DMS79 (cell line): Measurements from ENCODE around the gene COX6A1.
A peak's percentile ranks its signal among the peaks of the same experiment; 100 is the strongest.

Experiments
- DNase-seq: peaks from one replicate; lab custom pipeline; 2025; lab: John Stamatoyannopoulos, UW

The COX6A1 gene

DNA sequence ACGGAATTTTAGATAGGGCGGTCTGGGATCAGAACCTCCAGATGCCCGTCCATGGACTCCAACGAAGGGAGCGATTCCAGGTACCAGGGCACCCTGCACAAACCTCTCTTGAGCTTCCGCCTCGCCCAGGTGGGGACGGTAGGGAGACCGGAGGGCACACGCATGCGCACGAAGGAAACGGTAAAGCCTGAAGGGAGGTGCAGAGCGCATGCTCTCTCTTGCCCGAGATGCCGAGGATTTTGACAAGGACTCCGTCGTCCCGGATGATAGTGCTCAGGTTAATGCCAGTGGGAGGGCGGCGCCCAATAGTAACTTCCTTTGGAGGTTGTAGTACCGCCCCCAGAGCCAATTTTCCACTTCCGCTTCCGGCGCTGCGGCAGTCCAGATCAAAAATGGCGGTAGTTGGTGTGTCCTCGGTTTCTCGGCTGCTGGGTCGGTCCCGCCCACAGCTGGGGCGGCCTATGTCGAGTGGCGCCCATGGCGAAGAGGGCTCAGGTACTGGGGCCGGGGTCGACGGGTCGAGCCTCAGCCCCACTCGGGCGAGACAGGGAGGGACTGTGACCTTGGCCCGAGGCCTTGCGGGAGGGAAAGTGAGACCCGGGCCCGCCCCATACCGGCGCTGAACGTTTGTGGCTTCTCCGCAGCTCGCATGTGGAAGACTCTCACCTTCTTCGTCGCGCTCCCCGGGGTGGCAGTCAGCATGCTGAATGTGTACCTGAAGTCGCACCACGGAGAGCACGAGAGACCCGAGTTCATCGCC, at the start of gene COX6A1:
COX6A1 (plus strand) TSS at position 379 of the 760 bp plus-strand sequence; CDS start at position 393, 14 bp downstream.
- peak; percentile 99 for DNase-seq

DNA sequence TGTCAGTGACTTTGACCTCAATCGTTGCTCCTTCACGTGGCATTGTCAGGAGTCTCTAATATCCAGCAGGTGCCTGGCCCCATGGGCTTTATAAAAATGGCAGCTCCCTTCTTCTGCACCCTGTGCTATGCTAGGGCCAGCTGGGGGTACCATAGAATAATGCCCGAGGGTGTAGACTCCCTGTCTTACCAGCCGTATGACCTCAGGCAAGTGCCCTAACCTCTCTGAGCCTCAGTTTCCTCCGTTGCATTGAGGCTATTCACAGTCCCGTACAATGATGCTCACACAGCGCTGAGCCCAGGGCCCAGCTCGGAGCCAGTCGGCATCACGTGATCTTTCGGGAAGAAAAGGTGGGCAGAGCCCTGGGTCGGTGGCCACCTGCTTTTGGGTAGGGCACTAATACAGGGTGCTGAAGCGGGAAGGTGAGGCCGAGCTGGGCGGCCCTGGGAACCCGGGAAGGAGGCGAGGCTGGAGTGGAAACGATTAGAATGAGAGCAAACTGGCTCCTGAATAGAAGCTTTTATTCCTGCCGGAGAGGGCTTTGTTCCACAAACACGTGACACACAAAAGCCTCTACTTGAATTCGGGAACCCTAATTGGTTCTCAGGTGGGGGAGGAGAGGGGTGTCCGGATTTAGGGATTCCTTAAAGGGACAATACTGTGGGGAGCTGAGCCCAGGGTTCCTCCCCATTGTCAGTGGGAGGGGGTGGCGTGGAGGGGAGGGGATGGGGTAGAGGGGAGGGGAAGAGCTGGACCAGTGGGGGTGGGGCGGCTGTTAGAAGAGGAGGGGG, 49.0 kb upstream of the COX6A1 start:
- peak; percentile 83 for DNase-seq

DNA sequence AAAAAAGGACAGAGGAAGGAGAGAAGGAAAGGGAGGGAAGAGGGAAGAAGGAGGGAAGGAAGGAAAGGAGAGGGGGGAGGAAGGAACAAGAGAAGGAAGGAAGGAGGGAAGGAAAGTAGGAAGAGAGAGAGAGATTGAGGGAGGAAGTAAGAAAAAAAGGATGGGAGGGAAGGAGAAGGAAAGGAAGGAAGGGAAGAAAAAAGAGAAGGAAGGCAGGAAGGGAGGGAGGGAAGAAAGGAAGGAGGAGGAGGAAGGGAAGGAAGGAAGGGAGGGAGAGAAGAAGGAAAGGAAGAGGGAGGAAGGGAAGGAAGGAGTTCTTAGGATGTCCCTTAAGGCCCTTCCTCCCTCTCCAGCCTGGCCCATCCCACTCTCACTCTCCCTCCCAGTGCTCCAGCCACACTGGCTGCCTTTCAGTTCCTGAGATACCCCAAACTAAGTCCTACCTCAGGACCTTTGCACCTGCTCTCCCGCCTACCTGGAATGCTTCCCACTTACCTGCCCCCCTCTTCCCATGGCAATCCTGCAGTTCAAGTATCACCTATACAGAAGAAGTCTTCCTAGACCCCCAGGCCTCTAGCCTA, 47.3 kb upstream of the COX6A1 start:
- DNase-seq, result no peak

DNA sequence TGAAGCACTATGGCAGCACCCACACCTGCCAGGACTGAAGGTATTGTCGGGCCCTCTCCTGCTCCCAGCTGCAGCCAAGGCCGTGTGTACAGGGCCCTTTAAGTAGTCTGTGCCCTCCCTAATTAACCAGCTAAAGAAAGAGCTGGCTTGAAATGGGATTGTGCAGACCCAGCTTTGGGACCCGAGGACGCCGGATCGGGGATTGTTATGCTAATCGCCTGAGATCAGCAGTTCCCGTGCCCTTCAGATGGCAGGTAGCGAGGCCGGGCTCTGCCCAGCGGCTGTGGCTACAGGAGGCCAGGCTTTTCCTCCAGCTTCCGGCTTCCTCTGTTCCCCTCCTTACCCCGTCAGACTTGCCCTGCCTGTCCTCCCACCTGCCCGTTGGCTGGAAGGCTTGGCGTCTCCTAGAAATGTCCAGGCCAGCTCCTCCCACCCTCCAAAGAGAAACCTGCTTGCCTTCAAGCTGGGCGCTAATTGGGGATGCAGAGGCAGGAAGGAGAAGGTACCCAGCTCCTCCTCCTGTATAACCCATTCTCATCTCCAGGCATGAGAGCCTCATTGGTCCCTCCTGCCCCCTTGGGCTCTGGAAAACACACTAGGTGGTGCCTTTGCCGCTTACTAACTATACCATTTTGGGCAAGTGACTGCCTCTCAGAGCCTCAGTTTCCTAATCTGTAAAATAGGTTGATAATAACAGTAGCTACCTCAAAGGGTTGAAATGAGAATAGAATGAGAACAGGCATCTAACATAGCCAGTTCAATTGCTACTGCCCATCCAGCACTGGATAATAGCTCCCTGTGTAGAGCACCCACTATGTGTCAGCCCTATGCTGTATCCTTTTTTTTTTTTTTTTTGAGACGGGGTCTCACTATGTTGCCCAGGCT, 43.2 kb upstream of the COX6A1 start:
- peak; percentile 83 for DNase-seq

DNA sequence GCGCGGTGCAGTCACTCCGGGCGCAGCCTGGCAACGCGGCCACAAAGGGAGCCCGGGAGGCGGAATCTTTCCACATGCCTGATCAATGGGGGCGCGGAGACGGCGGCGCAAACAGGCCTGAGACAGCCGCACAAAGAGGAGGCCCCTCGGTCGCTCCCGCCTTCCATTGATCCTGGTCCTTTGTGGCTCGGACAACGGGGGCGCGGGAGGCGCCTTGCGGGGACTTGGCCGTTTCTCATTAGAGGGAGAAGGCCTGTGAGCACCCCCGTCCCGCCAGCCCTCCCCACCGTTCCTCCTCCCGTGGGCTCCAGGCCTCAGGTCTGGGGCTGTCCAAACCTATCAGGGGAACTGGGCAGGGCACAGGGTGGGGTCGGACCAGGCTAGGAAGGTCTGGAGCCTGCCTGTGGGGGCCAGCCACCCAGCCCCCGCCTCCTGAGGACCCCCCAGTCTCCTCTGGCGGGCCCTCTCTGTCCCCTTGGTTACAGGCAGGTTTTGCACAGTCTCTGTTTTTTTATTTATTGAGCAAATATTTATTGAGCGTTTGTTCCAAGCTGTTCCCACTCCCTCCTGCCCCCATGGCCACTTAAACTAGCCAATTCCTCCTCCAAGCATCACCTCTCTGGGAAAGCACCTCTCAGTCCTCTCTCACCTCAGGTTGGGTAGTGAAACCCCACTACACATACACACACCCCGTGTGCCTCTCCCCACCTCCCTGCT, 39.9 kb upstream of the COX6A1 start:
- no peak for DNase-seq

DNA sequence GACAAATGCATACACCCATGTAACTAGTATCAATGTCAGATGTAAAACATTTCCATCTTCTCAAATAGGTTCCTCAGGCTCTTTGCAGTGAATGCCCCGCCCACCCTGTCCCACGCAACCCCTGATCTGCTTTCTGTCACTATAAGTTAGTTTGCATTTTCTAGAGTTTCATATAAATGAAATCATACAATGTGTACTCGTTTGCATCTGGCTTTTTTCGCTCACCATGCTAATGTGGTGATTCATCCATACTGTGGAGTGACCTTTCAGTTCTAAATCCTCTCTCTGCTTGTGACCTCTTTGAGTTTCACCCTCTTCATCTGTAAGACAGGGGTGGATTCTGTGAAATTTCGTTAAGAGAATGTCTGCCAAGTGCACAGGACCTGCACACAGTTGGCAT, 38.4 kb upstream of the COX6A1 start:
- no peak for DNase-seq

DNA sequence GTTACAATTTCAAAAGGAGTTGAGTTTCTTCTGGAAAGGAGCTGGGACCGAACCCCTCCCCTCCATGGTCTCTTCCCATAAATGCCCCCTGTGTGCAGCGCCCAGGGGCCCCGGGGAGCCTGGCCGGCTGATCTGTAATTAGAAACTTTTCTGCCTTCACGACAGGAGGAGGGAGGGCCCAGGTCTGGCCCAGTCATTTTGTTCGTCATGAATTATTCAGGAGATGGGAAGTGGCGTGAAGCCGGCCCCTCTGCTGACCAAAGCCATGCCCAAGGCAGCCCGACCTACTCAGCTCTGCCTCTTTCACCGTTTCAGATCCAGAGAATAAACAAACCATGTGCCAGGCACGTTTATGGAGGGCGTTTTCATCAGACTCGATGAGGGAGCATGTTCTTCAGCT, 35.7 kb upstream of the COX6A1 start:
- no peak for DNase-seq

DNA sequence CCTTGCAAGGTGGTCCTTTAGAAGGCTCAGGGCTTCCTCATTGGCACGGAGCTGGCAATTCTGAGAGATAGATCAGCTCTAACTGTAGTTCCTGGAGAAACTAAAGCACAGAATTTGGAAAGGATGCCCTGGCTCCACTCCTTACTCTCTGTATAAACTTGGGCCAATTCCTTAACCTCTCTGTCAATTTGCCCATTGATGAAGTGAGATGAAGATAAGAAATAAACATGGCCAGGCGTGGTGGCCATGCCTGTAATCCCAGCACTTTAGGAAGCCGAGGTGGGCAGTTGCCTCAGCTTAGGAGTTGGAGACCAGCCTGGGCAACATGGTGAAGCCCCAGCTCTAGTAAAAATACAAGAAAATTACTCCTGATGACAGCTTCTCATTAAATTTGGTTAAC, 34.0 kb upstream of the COX6A1 start:
- DNase-seq, result no peak

DNA sequence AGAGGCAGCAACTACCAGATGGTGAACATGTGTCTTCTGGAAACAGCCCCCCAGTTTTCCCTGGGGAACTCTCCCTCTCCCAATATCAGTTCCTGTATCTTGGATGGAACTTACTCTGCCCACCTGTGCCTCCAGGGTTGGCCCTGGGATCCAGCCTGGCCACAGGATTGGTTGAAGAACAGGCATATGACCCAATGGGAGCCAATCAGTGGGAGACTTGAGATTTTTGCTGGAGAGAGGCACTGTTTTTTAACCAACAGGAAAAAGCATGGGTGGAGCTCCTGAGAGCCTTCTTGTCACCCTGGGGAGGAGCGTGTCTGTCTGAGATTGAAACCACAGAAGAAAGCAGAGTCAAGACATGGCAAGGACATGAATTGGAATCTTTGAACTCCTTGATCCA, 33.6 kb upstream of the COX6A1 start:
- DNase-seq, result no peak

DNA sequence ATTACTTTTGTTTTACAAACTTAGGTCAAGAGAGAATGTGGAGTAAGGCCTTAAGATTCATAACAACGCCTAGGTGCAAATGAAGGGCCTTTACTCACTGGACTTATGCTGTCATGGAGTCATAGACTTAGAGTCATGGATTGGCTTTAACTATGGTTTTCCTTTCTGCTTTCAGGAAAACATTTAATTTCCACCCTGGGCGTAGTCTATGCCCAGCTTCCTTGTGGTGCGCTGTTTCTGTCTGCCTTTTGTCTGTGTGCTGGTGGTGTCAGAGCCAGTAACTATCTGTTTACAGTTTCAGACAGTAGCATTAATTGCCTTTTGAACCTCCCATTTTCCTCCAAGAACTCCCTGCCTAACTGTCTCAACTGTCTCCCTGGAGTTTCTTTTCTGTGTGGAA, 31.8 kb upstream of the COX6A1 start:
- no peak for DNase-seq

DNA sequence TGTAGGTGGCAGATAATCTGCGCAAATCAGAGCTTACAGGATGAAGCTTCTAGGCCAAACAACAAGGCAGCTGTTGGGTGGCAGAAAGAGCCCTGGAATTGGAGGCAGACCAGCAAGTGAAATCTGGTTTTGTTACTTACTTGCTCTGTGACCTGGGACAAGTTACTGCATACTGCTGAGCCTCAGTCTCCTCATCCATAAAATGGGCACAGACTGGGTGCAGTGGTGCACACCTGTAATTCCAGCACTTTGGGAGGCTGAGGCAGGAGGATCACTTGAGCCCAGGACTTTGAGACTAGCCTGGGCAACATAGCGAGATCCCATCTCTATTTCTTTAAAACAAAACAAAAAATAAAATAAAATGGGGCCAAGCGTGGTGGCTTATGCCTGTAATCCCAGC, 31.4 kb upstream of the COX6A1 start:
- DNase-seq, result no peak

DNA sequence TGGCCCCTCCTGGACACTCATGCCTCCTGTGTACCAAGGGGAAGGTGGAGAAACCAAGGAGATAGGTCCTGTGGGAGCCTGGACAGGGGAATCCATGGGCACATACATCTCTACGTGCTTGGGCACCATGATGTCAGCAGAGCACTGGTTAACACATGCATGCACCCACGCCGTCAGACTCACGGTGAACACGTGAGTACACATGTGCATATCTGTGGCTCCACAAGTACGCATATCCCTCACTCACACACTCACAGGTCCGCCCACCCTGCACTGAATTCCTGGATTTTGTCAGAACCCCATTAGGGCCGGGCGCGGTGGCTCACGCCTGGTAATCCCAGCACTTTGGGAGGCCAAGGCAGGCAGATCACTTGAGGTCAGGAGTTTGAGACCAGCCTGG, 29.1 kb upstream of the COX6A1 start:
- DNase-seq, result no peak

DNA sequence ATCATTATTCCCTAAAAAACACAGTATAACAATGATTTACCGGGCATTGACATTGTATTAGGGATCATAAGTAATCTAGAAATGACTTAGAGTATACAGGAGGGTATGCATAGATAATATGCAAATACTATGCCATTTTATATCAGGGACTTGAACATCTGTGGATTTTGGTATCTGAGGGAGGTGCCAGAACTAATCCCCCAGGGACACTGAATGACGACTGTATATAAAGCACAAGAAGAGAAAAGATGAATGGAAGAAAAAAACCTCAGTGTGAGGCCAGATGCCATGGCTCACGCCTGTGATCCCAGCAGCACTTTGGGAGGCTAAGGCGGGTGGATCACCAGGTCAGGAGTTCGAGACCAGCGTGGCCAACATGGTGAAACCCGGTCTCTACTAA, 25.5 kb upstream of the COX6A1 start:
- DNase-seq, result no peak

DNA sequence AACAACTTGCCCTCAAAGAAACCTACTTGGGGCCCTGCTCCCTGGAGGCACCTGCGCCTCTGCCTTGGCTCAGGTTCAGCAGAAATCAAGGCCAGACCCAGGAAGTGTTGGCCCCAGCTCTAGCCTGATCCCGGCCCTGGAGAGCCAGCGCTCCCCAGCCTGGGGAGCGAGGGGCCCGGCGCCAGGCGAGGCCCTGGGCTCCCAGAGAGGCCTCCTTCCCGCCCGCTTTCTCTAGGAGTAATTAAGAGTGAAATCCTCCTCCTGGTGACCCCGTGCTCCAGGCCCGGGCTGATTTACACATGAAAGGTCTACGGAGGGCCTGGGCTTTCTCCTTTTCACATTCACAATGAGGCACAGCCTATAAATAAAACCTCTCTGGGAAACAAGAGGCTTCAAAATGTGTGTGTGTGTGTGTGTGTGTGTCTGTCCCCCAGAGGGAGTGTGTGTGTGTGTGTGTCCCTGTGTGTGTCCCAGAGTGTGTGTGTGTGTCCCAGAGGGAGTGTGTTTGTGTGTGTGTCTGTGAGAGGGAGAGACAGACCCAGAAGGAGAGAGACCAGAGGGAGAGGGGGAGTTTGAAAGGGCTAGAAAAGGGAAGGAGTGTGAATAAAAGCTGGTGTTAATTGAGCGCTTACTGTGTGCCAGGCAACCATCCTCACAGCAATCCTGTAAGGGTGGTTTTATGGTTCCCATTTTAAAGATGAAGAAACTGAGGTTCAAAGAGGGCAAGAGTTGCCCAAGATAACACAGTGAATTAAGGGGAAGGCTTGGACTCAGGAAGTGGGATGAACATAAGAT, 23.8 kb upstream of the COX6A1 start:
- no peak for DNase-seq

DNA sequence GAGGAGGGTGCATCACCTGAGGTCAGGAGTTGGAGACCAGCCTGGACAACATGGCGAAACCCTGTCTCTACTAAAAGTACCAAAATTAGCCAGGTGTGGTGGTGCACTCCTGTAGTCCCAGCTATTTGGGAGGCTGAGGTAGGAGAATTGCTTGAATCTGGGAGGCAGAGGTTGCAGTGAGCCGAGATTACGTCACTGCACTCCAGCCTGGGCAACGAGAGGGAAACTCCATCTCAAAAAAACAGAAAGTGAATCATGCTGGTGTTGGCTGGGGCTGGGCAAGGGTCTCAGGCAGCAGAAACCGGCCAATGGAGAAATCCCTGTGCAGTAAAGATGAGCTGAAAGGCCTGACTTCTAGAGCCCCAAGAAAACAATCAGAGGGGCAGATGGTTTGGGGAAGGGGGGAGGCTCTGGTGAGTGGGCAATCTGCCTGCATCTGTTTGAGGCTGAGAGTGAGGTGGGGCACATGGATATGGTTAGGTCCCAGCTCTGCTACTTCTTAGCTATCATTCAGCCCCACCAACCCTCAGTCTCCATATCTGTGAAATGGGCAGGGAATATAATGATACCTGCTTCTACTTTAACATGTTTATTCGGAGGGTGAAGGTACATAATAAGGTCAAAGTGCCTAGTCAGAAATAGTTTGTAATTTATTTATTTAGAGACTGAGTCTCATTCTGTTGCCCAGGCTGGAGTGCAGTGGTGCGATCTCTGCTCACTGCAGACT, 21.3 kb upstream of the COX6A1 start:
- no peak for DNase-seq

DNA sequence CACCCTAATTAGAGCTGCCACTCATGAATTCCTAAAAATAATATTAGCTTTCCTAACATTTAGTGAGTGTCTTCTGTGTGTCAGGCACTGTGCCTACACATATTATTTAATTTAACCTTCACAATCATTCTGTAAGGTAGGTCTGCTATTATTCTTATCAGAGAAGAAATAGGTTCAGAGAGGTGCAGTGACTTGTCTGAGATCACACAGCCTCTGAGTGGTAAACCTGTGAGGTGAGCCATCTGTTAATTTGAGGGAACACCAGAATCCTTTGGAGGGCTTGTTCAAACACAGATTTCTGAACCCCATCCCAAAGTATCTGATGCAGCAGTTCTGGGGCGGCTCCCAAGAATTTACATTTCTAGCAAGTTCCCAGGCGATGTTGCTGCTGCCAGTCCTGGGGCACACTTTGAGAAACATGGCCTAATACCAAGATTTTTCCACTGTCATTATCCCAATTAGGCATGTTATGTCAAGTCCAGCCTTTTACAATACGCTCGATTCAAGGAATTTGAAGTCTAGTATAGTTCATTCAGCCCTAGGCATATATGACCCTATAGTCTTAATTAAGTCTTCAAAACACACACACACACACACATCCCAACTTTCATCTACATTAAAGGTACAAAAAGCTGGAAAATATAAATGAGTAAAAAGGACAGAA, 19.9 kb upstream of the COX6A1 start:
- DNase-seq, result no peak

DNA sequence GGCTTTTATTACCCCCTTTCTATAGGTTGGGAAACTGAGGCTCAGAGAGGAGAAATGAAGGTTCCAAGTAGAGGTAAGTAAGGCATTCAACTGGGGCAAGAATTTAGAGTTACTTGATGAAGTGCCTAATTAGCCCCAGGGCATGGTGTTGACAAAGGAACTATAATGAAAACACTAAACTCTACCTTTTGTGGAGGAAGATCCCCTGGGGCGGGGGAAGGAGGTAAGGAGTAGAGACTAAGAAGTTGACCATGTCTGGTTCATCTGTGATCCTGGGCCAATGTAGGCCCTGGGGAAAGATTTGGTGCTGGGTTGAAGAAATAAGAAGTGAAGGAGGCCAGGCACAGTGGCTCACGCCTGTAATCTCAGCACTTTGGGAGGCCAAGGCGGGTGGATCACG, 16.2 kb upstream of the COX6A1 start:
- no peak for DNase-seq

DNA sequence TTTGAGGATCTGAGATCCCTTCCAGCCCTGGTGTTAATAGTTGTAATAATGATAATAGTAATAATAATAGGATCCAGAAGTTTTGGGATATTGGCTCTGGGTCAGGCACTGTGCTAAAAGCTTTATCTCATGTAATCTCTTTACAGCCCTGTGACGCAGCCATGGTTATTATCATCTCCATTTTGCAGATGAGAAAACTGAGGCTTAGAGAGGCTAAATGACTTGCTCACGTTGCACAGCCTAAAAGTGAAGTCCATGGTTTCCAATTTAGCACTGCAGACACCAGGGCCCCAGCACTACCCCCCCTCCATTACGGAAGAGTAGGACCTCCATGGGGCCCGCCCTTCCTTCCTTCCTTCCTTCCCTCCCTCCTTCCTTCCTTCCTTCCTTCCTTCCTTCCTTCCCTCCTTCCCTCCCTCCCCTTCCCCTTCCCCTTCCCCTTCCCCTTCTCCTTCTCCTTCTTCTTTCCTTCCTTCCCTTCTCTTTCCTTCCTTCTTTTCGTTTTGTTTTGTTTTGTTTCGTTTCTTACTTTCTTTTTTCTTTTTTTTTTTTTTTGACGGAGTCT, 14.9 kb upstream of the COX6A1 start:
- DNase-seq, result no peak

DNA sequence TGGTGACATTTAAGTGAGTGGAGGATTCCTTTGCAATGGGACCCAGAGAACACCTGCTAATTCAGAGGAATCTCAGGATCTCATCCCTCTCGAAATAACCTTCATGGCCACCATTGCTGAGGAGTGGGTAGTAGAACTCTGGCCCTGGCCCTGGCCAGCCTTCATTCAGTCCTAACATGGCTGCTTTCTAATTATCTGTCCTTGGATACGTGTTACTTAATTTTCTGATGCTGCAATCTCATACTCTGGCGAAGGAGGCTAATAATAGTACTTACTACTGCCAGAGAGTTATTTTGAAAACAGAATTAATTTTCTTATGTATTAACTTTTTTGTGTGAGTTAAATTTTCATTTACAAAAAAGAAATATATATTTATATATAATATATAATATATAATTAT, 12.1 kb upstream of the COX6A1 start:
- no peak for DNase-seq
